ENCODE data around the gene PWP2.

PWP2 gene

GRCh38 chr21:44065428-44065827 lies 41.8 kb upstream of the PWP2 start:
- ATAC-seq, result no peak
- TF ChIP-seq POU6F1 (CRISPR knock-in tag; IDR thresholded peaks at IDR 0.05; ENCODE audit: borderline replicate concordance, low read depth) (no peak), PATZ1 (CRISPR knock-in tag; IDR thresholded peaks at IDR 0.05; ENCODE audit: borderline replicate concordance) (no peak), ISL1 (CRISPR knock-in tag; IDR thresholded peaks at IDR 0.05) (no peak), BACH2 (CRISPR knock-in tag; IDR thresholded peaks at IDR 0.05; ENCODE audit: borderline replicate concordance) (no peak), CSRNP3 (CRISPR knock-in tag; IDR thresholded peaks at IDR 0.05) (no peak), ARNTL (CRISPR knock-in tag; IDR thresholded peaks at IDR 0.05; ENCODE audit: borderline replicate concordance, low read depth) (no peak), ZNF565 (CRISPR knock-in tag; conservative IDR thresholded peaks at IDR 0.05; ENCODE audit: low read depth) (no peak), TCF4 (CRISPR knock-in tag; IDR thresholded peaks at IDR 0.05; ENCODE audit: borderline replicate concordance) (no peak), OSR1 (CRISPR knock-in tag; IDR thresholded peaks at IDR 0.05) (no peak)

GRCh38 chr21:44066116-44066515 lies 41.1 kb upstream of the PWP2 start:
- no peak for ATAC-seq
- TF ChIP-seq GLIS3 (CRISPR knock-in tag; IDR thresholded peaks at IDR 0.05) (no peak), ZFP3 (CRISPR knock-in tag; IDR thresholded peaks at IDR 0.05) (no peak), BACH2 (CRISPR knock-in tag; IDR thresholded peaks at IDR 0.05; ENCODE audit: borderline replicate concordance) (no peak), ZC3H10 (CRISPR knock-in tag; IDR thresholded peaks at IDR 0.05) (no peak), ZFP30 (CRISPR knock-in tag; IDR thresholded peaks at IDR 0.05) (no peak), OSR1 (CRISPR knock-in tag; IDR thresholded peaks at IDR 0.05) (no peak)

GRCh38 chr21:44067011-44067839 lies 40.0 kb upstream of the PWP2 start:
- no peak for ATAC-seq
- TF ChIP-seq ISL1 (CRISPR knock-in tag; IDR thresholded peaks at IDR 0.05), result no peak
- no peak for TF ChIP-seq CSRNP3 (CRISPR knock-in tag; IDR thresholded peaks at IDR 0.05)
- TF ChIP-seq CSDC2 (CRISPR knock-in tag; IDR thresholded peaks at IDR 0.05), result no peak
- TF ChIP-seq ZNF565 (CRISPR knock-in tag; conservative IDR thresholded peaks at IDR 0.05; ENCODE audit: low read depth), result no peak
- TF ChIP-seq ARNTL (CRISPR knock-in tag; IDR thresholded peaks at IDR 0.05; ENCODE audit: borderline replicate concordance, low read depth), result no peak
- TF ChIP-seq ZNF8 (CRISPR knock-in tag; IDR thresholded peaks at IDR 0.05), result no peak
- no peak for TF ChIP-seq RARB (CRISPR knock-in tag; IDR thresholded peaks at IDR 0.05)
- TF ChIP-seq PATZ1 (CRISPR knock-in tag; IDR thresholded peaks at IDR 0.05; ENCODE audit: borderline replicate concordance), result no peak
- no peak for TF ChIP-seq TSHZ2 (CRISPR knock-in tag; IDR thresholded peaks at IDR 0.05)
- no peak for TF ChIP-seq ZNF70 (CRISPR knock-in tag; IDR thresholded peaks at IDR 0.05)
- TF ChIP-seq OSR1 (CRISPR knock-in tag; IDR thresholded peaks at IDR 0.05), result no peak
- TF ChIP-seq PPARA (CRISPR knock-in tag; IDR thresholded peaks at IDR 0.05; ENCODE audit: borderline replicate concordance), result no peak
- no peak for TF ChIP-seq ZFP3 (CRISPR knock-in tag; IDR thresholded peaks at IDR 0.05)
- no peak for TF ChIP-seq TOX (CRISPR knock-in tag; IDR thresholded peaks at IDR 0.05; ENCODE audit: borderline replicate concordance)
- TF ChIP-seq TCF4 (CRISPR knock-in tag; IDR thresholded peaks at IDR 0.05; ENCODE audit: borderline replicate concordance), result no peak
- no peak for TF ChIP-seq SNAI2 (CRISPR knock-in tag; IDR thresholded peaks at IDR 0.05)
- TF ChIP-seq ESRRG (CRISPR knock-in tag; IDR thresholded peaks at IDR 0.05), result no peak
- TF ChIP-seq ZFP30 (CRISPR knock-in tag; IDR thresholded peaks at IDR 0.05), result no peak
